ENCODE data around the gene STAP2.

STAP2 gene

GRCh38 chr19:4338441-4339355, at the start of gene STAP2:
Gene STAP2 (minus strand): TSS chr19:4338827. CDS start chr19:4338753, 74 bp downstream.
- DNase-seq (ENCODE audit: low spot score), result peak; percentile 66

DNA sequence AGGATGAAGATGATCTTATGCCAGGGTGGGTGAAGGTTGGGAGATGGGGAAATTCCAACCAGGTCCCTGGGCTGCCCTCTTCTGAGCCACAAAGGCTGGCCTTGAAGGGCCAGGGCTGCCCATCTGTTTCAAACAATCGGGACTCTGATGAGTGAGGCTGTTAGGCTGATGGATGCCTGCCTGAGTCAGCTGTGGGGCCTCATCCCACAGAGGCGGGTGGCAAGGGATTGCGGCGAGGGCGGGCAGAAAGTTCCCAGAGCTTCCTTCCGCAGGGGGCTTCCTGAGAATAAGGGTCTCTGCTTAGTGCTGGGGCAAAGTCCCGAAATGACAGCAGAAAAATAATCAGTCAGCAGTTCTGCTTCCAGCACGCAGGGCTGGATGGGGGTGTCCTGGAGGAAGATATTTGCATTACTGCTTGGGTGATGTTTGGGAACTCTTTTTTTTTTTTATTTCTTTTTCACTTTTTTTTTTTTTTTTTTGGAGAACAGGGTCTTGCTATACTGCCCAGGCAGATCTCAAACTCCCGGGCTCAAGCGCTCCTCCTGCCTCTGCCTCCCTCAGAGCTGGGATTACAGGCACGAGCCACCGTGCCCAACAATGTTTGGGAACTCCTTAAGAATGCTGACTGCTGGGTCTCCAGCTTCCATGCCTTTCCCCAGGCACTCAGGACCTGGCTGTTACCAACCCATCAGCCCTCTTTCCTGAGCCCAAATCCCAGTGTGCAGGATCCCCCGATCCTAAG, 47.6 kb upstream of the STAP2 start:
- DNase-seq (ENCODE audit: low spot score), result no peak

DNA sequence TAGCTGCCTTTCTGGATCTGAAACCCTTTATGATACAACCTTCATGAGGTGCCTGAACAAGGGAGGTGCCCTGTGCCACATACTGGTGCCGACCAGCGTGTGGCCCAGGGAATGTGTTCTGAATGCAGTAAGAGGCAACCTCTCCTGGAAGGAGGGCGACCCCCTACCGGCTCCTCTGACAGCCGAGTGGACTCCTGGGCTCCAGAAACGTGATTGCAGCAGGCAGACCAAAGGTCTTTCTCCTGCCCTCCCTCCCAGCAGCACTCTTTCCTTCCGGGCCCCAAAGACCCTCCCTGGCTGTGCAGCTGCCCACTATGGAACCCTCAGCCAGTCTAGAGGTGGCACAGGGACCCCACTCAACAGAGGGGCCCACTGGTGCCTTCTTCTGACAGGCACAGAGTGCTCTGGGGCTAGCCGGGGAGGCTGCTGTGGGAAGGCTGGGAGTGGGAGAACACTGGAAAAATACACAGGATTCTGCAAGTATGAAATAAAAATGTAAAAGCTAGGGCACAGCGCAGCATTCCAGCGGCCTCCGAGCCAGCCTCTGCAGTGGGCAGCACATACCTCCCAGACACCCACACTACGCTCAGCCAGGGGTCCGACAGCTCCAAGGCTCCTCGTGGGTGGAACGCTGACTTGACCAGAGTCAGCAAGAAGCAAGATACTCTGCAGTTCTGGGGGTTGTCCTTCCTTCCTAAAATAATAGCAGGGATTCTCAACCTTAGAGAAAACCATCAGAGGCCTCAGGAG, 46.8 kb upstream of the STAP2 start:
- no peak for DNase-seq (ENCODE audit: low spot score)

DNA sequence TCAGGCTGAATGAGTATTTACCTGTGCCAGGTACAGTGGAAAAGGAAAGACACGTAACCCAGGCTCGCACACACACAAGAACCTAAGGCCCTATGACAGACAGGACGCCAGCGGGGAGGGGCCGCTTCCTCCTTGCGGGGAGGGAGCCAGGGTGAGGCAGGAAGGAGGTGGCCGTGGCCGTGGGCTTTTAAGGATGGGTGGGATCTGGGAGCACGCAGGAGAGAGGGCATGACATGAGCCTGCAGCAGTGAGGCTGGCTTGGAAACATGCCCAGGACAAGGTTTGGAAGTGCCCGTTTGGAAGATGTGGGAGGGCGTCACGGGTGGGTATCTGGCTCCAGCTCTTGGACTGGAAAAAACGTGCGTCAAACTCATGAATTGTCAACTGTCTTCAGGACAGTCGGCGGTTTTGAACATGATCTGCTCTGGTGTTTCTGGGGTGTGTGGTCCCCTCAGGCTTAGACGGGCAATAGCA, 41.7 kb upstream of the STAP2 start:
- DNase-seq (ENCODE audit: low spot score), result no peak

DNA sequence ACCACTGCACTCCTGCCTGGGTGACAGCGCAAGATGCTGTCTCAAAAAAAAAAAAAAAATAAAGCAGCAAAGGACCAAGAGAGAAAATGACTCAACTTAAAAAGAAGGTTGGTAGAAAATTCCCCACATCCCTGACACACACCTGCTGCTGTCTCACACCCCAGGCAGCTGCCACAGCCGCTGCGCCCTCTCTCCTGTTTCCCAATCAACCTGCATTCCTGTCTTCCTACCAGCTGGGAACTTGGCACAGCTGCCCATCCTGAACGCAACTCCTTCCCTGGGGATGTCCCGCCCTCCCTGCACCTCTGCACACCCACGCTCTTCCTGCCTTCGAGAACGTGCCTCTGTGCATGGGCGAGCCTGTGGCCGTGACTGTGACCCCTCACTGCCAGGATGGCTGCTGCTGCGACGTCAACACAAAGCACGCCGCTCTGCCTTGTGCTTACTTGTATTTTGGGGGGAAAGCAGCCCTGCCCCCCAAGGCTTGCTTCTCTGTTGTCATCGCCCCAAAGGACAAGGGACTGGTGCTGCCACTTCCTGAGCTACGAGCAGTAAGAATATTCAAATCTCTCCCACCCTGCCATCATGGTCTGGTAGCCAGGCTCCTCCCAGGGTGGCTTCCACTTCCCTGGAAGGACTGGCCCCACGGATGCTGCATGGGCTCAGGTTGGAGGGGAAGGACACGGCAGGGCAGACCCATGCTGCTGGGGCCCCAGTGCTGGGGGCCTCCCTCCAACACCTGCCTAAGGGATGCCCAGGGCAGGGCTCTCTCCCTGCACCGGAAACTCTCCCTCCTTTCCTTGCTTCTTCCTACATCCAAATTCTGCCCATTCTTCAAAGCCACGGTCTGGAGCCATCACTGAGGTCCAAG, 41.0 kb upstream of the STAP2 start:
- DNase-seq (ENCODE audit: low spot score), result peak; percentile 61

DNA sequence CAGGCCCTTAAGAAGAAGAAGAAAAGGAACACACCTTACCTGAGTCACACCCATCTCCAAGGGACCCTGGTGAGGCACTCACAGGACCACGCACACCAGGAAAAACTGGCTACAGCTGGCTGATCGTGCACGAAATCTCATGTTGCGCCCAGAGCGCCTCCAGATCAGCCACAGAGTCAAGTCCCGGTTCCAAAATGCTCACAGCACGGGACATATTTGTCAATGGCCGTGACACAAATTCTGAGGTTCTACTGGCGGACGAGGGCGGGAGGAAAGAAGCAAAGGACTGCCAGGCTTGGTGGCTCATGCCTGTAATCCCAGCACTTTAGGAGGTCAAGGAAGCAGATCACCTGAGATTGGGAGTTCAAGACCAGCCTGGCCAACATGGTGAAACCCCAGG, 40.3 kb upstream of the STAP2 start:
- no peak for DNase-seq (ENCODE audit: low spot score)

GRCh38 chr19:4376991-4377781, 38.6 kb upstream of the STAP2 start:
- DNase-seq (ENCODE audit: low spot score), result peak; percentile 75

DNA sequence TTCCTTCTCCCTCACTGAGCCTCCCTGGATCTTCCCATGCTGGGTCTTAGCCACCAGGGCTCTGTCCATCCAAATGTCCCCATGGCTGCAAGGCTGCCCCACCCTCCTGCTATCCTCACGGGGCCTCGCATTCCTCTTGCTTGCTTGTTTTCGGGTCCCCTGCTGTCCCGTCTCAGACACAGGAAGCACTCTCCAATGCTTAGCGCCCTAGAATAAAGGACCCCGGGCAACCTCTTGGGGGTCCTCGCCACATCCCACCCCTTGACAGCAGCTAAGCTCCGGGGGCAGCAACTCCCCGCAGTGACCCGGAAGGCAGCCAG, 38.0 kb upstream of the STAP2 start:
- no peak for DNase-seq (ENCODE audit: low spot score)

- peak; percentile 65 for DNase-seq (ENCODE audit: low spot score)
These were observed 37.5 kb upstream of the STAP2 start for GRCh38 chr19:4376028-4376670.

- peak; percentile 88 for DNase-seq (ENCODE audit: low spot score)
These were observed 36.8 kb upstream of the STAP2 start for GRCh38 chr19:4375164-4376027.

DNA sequence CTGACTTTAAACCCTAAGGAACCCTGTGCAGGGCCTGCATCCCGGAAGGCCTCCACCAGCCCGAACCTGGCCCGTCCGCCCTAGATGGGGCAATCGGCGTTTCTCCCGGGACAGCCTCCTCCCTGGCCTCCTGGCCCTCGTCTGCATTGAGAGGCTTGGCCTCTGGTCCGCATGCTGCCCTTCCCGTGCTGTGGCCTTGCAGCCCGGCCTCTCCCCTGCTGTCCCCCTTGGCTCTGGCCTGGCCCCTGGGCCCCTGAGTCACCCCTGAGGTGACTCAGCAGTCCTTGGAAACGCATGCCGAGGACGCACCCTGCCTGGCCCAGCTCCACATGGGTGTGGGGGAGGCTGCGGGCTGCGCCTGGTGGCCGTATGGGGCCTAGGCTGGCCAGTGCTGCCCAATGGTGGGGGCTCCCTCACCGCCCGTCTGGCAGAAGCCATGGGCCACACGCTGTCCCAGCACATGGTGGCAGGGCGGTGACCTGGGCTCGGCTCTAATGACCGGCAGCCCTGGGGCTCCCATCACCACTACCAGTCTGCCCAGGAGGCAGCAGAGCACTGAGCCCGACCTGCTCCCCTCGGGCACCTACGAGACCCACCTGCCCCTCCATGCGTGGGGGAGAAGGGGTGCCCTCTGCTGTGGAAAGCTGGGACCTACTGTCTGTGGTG, 36.0 kb upstream of the STAP2 start:
- DNase-seq (ENCODE audit: low spot score), result peak; percentile 80

DNA sequence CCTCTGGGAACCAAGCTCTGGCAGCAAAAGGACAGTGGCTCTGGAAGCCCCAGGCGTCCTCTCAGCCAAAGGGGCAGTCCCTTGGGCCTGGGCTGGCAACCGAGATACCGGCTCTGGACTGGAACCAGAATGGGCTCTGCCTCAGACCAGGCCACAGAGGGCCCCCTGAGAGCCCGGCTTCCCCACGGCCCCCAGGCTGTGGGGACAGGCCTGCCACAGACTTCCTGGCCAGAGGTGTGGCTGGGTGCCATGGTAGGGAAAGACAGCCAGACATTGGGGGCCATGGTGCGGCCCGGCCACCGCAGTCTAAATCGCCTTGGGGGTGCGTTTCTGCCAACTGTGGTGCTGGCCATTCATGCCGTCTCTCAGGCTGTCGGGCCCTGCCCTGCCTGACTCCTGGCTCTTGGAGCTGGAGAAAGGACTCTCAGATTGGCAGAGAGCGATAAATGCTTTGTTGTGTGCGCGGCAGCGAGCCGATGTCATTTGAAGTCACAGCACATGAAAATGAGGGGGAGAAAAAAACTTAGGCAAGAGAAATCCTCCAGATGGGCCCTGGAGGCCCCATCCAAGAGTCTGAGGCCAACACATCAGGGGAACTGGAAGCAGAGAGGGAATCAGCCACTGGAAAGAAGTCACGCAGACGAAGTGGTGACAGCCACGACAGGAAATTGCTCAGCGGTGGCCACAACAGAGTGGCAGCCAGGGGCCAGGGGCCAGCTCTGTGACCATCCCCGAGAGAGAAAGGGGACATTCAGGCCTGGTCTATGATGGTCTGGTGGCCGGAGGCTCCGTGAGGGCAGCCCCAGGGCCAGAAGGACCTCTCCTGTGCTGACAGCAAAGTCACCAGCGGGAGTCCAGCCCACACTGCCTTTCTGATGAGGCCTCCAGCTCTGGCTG, 35.2 kb upstream of the STAP2 start:
- DNase-seq (ENCODE audit: low spot score), result no peak

DNA sequence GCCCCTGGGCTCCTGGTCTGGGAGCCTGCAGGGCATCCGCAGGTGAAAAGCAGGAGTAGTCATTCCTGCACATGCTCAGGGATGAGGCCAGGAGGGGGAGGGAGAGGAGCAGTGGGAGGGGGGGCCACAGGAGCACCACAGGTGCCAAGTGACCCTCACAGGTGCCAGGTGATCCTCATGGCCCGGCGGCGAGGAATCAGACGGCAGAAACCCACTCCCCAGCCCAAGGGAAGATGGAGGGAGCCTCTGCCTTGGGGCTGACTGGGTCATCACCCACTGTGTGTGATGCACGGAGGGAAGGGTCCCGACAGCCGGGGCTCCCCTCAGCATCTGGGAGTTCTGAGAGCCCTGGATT, 34.4 kb upstream of the STAP2 start:
- no peak for DNase-seq (ENCODE audit: low spot score)

- no peak for DNase-seq (ENCODE audit: low spot score)
These were observed 33.8 kb upstream of the STAP2 start for GRCh38 chr19:4372165-4373012.

GRCh38 chr19:4371247-4372164, 32.9 kb upstream of the STAP2 start:
- DNase-seq (ENCODE audit: low spot score), result no peak
